MCF 10A (cell line): ENCODE results near the gene MRPL38. TPM values are rescaled to one million over a fixed set of nuclear protein-coding genes. Genes with fewer than 3 reads are reported as not detected.

Experiments used
- BruUV-seq: library from RNA; stranded (reverse); fragments of 400-500 nt; replicated peaks from 2 replicates; lab custom pipeline; 2021; lab: Mats Ljungman, UMichigan
- CTCF ChIA-PET: fragments of 300-600 bp; sonication (Branson Sonifier 250); formaldehyde crosslinking; extraction: SDS; loops from one replicate; lab custom pipeline; 2021; ENCODE audit warnings: antibody characterized with exemption, inconsistent platforms; lab: Yijun Ruan, JAX
- POLR2A ChIA-PET: fragments of 300-600, 350-650 bp; sonication (Branson Sonifier 250); formaldehyde crosslinking; extraction: SDS; loops from one replicate; lab custom pipeline; 2020; ENCODE audit warnings: antibody characterized with exemption, inconsistent platforms; lab: Yijun Ruan, JAX
- DNase-seq: peaks from one replicate; pipeline ENCODE4 v3.0.0-alpha.2; 2018; ENCODE audit not compliant: unreplicated experiment
- H3K27ac Mint-ChIP-seq: one replicate; pipeline ENCODE4 v1.8.0; 2022; ENCODE audit warnings: mild to moderate bottlenecking, low read depth, mixed read lengths; ENCODE audit not compliant: unreplicated experiment
- H3K27me3 Mint-ChIP-seq: one replicate; pipeline ENCODE4 v1.8.0; 2022; ENCODE audit warnings: mixed read lengths; ENCODE audit not compliant: insufficient read depth, unreplicated experiment
- H3K36me3 Mint-ChIP-seq: one replicate; pipeline ENCODE4 v1.8.0; 2022; ENCODE audit warnings: mild to moderate bottlenecking, moderate library complexity, mixed read lengths; ENCODE audit not compliant: insufficient read depth, unreplicated experiment
- H3K4me1 Mint-ChIP-seq: one replicate; pipeline ENCODE4 v1.8.0; 2022; ENCODE audit warnings: mixed read lengths; ENCODE audit not compliant: insufficient read depth, unreplicated experiment
- H3K4me3 Mint-ChIP-seq: one replicate; pipeline ENCODE4 v1.8.0; 2022; ENCODE audit warnings: mild to moderate bottlenecking, moderate library complexity, mixed read lengths; ENCODE audit not compliant: unreplicated experiment
- H3K9me3 Mint-ChIP-seq: one replicate; pipeline ENCODE4 v1.8.0; 2022; ENCODE audit warnings: mixed read lengths; ENCODE audit not compliant: unreplicated experiment
- CTCF ChIP-seq: fragments of 200-600 bp; IDR thresholded peaks from one replicate; pipeline ENCODE4 v1.8.0; 2022; ENCODE audit warnings: antibody characterized with exemption, mild to moderate bottlenecking; ENCODE audit not compliant: unreplicated experiment
- intact Hi-C: fragments of 100-400 bp; cut with micrococcal nuclease; formaldehyde crosslinking; loops from 2 replicates; pipeline ENCODE4 v1.14.1; 2022
- total RNA-seq: library from RNA; stranded (reverse); gene quantifications from 2 replicates; pipeline ENCODE4 v1.2.3, GENCODE V29; 2022

MRPL38 gene
- total RNA-seq, 1 experiment from 2014 or later, result 111 TPM

DNA sequence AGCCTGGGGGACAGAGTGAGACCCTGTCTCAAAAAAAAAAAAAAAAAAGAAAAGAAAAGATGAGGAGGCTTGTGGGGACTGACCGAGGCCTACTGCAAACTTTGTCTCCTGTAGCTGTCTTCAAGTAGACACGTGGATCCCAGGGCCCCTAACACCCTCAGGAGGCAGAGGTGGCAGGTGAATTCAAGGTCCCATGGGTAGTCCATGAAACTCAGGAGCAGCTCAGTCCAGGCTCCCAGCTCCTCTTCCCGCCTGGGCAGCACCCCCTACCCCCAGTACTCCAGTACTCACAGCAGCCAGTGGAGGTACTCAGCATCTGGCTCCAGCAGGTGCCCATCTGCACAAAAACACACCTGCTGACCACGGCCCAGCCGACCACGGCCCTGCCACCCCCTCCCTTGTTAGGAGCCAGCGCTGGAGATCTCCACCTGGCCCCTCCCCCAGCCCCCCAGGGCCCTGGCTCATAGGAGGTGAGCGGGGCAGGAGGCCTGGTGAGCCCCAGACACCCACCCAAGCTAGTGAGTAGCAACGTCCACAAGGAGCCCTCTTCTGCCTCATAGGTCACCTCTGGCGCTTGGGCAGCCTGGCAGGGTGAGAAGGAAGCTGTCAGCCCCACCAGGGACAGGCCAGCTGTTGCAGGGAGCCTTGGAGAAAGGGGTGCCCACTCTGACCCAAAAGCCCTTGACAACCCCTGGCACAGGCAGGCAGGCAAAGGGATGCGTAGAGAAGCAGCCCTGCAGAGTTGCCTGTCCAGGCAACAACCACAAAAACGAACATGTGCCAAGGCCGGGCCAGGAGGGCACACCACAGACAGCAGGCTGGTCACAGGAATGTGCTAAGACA, 3.8 kb downstream of the MRPL38 start:
- CTCF ChIA-PET, result interaction anchor here (0.7 kb wide), 1 partner anchor 497 kb away, joined by 3 read pairs; no protein-coding TSS in a partner anchor
- TF ChIP-seq CTCF, result no peak
- no peak overlapping the region for H3K4me3 Mint-ChIP-seq

GRCh38 chr17:75899767-75900468, 4.8 kb downstream of the MRPL38 start:
- no peaks in the 10 kb centered on the region for H3K9me3 Mint-ChIP-seq
- CTCF ChIA-PET, result interaction anchor here (0.7 kb wide), 1 partner anchor 498 kb away, joined by 3 read pairs; no protein-coding TSS in a partner anchor
- no peak overlapping the region for H3K27ac Mint-ChIP-seq
- TF ChIP-seq CTCF, result no peak
- DNase-seq, result no peak
- H3K27me3 Mint-ChIP-seq, result no peaks in the 10 kb centered on the region
- H3K4me1 Mint-ChIP-seq, result peaks cover 8% of the 10 kb centered on the region
- no peak overlapping the region for H3K4me3 Mint-ChIP-seq
- POLR2A ChIA-PET, result interaction anchor here (0.6 to 1.0 kb wide), 2 partner anchors 23 to 115 kb away, joined by 3 read pairs; partner anchors contain the start of gene UNK
- H3K36me3 Mint-ChIP-seq, result peaks cover 31% of the 10 kb centered on the region
- BruUV-seq, result no TSS peak
- intact Hi-C loops, result no loop called here

More for the DNA sequence above, 3.8 kb downstream of the MRPL38 start:
- BruUV-seq, result no TSS peak
- no peaks in the 10 kb centered on the region for H3K9me3 Mint-ChIP-seq
- no peaks in the 10 kb centered on the region for H3K4me1 Mint-ChIP-seq
- H3K36me3 Mint-ChIP-seq, result peaks cover 31% of the 10 kb centered on the region
- no peak overlapping the region for H3K27ac Mint-ChIP-seq
- no peak for DNase-seq
- POLR2A ChIA-PET, result interaction anchor here (0.6 to 0.7 kb wide), 2 partner anchors 116 to 202 kb away, joined by 3 read pairs; partner anchors contain the start of gene UNK
- intact Hi-C loops, result no loop called here
- H3K27me3 Mint-ChIP-seq, result no peaks in the 10 kb centered on the region

DNA sequence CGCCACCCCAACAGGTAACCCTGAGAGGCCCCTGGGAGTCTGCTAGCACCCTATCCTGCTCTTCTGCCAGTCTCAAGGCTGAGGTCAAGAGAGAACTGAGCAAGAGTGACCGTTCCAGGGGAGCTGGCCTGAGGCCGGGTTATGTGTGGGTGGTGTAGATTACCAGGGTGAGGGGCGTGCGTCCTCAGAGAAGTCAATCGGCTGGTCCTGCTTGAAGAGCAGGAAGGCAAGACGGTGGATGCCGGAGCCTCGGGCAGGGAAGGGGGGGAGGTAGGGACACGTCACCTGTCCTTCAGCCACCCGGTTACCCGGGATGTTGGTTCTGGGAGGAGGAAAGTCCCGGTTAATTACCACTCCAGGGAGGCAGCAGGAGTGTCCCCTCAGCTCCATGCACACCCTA, 5.3 kb downstream of the MRPL38 start:
- TF ChIP-seq CTCF, result no peak
- DNase-seq, result no peak
- H3K4me3 Mint-ChIP-seq, result no peak overlapping the region
- H3K27ac Mint-ChIP-seq, result no peak overlapping the region
- no TSS peak for BruUV-seq
- ChIA-PET POLR2A (interaction anchor here (1.0 kb wide), 2 partner anchors 22 to 50 kb away, joined by 3 to 4 read pairs; no protein-coding TSS in a partner anchor), CTCF (no interaction called here)
- H3K27me3 Mint-ChIP-seq, result no peaks in the 10 kb centered on the region
- intact Hi-C loops, result no loop called here
- peaks cover 12% of the 10 kb centered on the region for H3K4me1 Mint-ChIP-seq
- H3K9me3 Mint-ChIP-seq, result no peaks in the 10 kb centered on the region
- peaks cover 31% of the 10 kb centered on the region for H3K36me3 Mint-ChIP-seq

GRCh38 chr17:75898791-75899190, 5.9 kb downstream of the MRPL38 start:
- BruUV-seq, result TSS peak; percentile 17
- no peaks in the 10 kb centered on the region for H3K9me3 Mint-ChIP-seq
- no peak overlapping the region for H3K4me3 Mint-ChIP-seq
- no peak for TF ChIP-seq CTCF
- no peak overlapping the region for H3K27ac Mint-ChIP-seq
- ChIA-PET CTCF (interaction anchor here (0.6 kb wide), 1 partner anchor 43 kb away, joined by 3 read pairs; the partner anchor contains the start of gene WBP2), POLR2A (interaction anchor here (0.6 to 1.6 kb wide), 4 partner anchors 16 to 483 kb away, joined by 3 to 4 read pairs (median 4); no protein-coding TSS in a partner anchor)
- intact Hi-C loops, result no loop called here
- H3K4me1 Mint-ChIP-seq, result peaks cover 18% of the 10 kb centered on the region
- no peak for DNase-seq
- H3K27me3 Mint-ChIP-seq, result no peaks in the 10 kb centered on the region
- H3K36me3 Mint-ChIP-seq, result peaks cover 36% of the 10 kb centered on the region
